ENCODE measurements around the gene AKR1C3.
"Not testable (repeated sequence)": the region's sequence is repeated elsewhere in the genome, so short reads cannot be mapped to it uniquely, and the experiment has no call there.

GRCh38 chr10:5060791-5061190 lies 33.4 kb upstream of the AKR1C3 start:
- not testable (repeated sequence) for TF ChIP-seq CTCF, POLR2A, EP300 (IDR thresholded peaks at IDR 0.05)
